Stimulated activated CD8-positive, alpha-beta memory T cell treated with anti-CD3 and anti-CD28 coated beads, Interleukin-7, amount 100 ng/mL, for 48 hours (primary cell): ENCODE results near the gene EEFSEC.

Experiments
- DNase-seq, 2 donors: peaks; one replicate each; pipeline ENCODE4 v3.0.0-alpha.2; 2020; ENCODE audit warnings: low read depth in 1 of 2; ENCODE audit errors: extremely low read depth in 1 of 2

The EEFSEC gene

GRCh38 chr3:128380719-128381118 lies 227.4 kb downstream of the EEFSEC start:
- no peak for DNase-seq

GRCh38 chr3:128381609-128382008 lies 228.3 kb downstream of the EEFSEC start:
- no peak for DNase-seq

- no peak for DNase-seq
Observed at GRCh38 chr3:128382221-128382807, 229.0 kb downstream of the EEFSEC start.

GRCh38 chr3:128383316-128384235 lies 230.3 kb downstream of the EEFSEC start:
- DNase-seq, result peak; percentile 18 to 32

GRCh38 chr3:128385080-128385832 lies 232.0 kb downstream of the EEFSEC start:
- DNase-seq, result no peak

GRCh38 chr3:128388932-128389331 lies 235.7 kb downstream of the EEFSEC start:
- no peak for DNase-seq

GRCh38 chr3:128390867-128391266 lies 237.6 kb downstream of the EEFSEC start:
- DNase-seq, result no peak

GRCh38 chr3:128392021-128392420 lies 238.7 kb downstream of the EEFSEC start:
- no peak for DNase-seq

GRCh38 chr3:128392818-128393544 lies 239.7 kb downstream of the EEFSEC start:
- DNase-seq, result no peak

- no peak for DNase-seq
Observed at GRCh38 chr3:128394033-128394432, 240.8 kb downstream of the EEFSEC start.

- DNase-seq, result no peak
Observed at GRCh38 chr3:128395046-128395445, 241.8 kb downstream of the EEFSEC start.

GRCh38 chr3:128395500-128396162 lies 242.3 kb downstream of the EEFSEC start:
- no peak for DNase-seq

- no peak for DNase-seq
Observed at GRCh38 chr3:128397484-128397883, 244.2 kb downstream of the EEFSEC start.

- no peak for DNase-seq
Observed at GRCh38 chr3:128398586-128398985, 245.3 kb downstream of the EEFSEC start.

GRCh38 chr3:128399221-128399915 lies 246.1 kb downstream of the EEFSEC start:
- DNase-seq, result no peak

- no peak for DNase-seq
Observed at GRCh38 chr3:128400671-128401070, 247.4 kb downstream of the EEFSEC start.

GRCh38 chr3:128402319-128402718 lies 249.0 kb downstream of the EEFSEC start:
- no peak for DNase-seq

- no peak for DNase-seq
Observed at GRCh38 chr3:128402998-128403397, 249.7 kb downstream of the EEFSEC start.

- DNase-seq, result no peak
Observed at GRCh38 chr3:128404276-128405068, 251.2 kb downstream of the EEFSEC start.
